GM10266 (cell line): ENCODE results near the gene CHMP1B.

Experiments used
- DNase-seq: peaks from one replicate; pipeline ENCODE4 v3.0.0; 2012; ENCODE audit errors: extremely low spot score
- TF ChIP-seq, protein P1 (sequence below): IDR thresholded peaks from 2 replicates; pipeline ENCODE4 v1.5.1; 2012; ENCODE audit warnings: mild to moderate bottlenecking, low read depth; ENCODE audit not compliant: control insufficient read depth, insufficient read depth; ENCODE audit errors: missing control alignments

Gene CHMP1B

DNA sequence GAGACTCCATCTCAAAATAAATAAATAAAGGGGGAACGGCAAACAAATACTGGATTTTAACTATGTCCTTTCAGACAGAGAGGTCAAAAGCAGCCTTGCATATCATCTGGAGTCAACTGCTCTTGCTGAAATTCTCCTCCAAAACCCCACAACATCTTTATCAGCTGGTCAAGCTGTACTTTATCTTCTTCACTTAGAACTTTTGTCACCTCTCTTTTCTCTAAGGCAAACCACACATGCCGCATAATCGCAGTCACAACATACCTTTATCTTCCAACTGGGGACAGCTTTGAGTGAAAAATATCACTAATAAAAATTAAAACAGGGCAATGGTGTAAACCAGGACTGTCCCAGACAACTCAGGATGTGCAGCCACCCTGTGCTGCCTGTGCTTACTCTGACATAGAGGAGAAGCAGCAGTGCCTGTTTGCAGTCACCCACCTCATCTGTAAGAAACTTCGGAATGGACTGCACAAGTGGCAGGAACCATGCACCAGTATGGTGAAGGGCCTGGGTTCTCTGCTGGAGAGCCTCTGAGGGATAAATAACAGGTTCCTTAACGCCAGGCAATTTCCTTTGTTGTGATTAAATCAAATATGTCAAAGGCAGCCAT lies 50.7 kb downstream of the CHMP1B start:
- TF ChIP-seq, protein P1, sequence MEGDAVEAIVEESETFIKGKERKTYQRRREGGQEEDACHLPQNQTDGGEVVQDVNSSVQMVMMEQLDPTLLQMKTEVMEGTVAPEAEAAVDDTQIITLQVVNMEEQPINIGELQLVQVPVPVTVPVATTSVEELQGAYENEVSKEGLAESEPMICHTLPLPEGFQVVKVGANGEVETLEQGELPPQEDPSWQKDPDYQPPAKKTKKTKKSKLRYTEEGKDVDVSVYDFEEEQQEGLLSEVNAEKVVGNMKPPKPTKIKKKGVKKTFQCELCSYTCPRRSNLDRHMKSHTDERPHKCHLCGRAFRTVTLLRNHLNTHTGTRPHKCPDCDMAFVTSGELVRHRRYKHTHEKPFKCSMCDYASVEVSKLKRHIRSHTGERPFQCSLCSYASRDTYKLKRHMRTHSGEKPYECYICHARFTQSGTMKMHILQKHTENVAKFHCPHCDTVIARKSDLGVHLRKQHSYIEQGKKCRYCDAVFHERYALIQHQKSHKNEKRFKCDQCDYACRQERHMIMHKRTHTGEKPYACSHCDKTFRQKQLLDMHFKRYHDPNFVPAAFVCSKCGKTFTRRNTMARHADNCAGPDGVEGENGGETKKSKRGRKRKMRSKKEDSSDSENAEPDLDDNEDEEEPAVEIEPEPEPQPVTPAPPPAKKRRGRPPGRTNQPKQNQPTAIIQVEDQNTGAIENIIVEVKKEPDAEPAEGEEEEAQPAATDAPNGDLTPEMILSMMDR: no peak
- DNase-seq: no peak

DNA sequence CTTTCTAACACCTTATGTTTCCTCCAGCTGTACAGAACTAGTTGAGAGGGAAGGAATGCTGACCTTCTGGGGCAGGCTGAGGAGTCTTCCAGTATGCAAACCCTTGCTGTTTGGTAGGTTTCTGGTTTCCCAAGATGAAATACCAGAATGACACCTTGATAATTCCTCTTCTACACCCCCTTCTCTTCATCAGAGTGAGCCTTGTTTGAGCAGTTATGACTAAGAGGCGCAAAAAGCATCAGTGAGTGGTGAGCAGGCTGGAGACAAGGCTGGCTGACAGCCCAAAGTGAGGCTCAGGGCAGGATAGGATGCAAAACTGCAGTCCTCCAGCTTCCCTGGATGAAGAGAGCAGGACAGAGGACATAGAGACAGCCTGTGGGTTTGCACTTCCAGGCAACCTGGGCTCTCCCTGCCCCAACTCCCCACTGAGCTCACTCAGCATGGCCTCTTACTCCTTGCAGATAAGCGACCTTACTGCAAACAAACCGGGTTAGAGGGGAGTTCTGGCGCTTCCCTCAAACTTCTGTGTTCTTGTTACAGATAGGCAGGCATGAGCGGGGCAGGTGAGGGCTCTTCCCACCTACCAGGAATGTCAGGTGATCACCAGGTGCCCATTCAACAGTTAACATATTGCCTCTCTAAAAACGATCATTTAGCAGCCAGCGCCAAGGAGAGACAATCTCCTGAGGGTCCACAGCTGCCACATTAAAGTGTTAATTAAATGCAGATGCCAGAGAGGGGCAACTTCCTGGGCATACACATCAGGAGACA lies 51.5 kb downstream of the CHMP1B start:
- DNase-seq: no peak
- TF ChIP-seq, protein P1: no peak
